RCC 7860 (cell line): ENCODE data around the gene SYNJ2.

ENCODE experiments used
- DNase-seq: peaks from one replicate; pipeline ENCODE4 v3.0.0-alpha.2; 2015; ENCODE audit warnings: low spot score
- FAIRE-seq: peaks from 2 replicates; lab custom pipeline; 2012; peaks lifted over from hg19 to GRCh38; lab: Jason Lieb, UNC

The SYNJ2 gene

DNA sequence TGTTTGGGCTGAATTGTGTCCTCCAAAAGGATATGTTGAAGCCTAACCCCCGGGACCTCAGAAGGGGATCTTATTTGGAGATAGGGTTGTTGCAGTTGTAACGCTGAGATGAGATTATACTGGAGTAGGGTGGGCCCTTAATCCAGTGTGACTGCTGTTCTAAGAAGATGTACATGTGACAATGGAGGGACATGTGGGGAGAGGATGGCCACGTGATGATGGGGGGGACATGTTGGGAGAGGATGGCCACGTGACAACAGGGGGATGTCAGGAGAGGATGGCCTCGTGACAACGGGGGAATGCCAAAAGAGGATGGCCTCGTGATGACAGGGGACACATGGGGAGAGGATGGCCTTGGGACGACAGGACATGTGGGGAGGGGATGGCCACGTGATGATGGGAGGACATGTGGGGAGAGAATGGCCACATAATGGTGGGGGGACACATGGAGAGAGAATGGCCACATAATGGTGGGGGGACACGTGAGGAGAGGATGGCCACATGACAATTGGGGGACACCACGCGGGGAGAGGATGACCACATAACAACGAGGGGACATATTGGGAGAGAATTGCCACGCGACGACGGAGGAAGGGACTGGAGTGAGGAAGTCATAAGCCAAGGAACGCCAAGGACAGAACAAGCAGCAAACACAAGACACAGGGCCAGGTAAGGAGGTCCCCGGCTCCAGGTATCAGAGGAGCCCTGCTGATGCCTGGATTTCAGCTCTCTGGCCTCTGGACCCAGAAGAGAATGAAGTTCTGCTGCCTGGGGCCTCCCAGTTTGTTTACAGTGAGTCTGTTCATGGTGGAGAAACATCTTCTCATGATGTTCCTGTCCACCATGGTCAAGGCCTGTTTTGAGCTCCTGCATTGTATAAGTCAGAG, 29.2 kb downstream of the SYNJ2 start:
- DNase-seq (no peak), FAIRE-seq (no peak)

DNA sequence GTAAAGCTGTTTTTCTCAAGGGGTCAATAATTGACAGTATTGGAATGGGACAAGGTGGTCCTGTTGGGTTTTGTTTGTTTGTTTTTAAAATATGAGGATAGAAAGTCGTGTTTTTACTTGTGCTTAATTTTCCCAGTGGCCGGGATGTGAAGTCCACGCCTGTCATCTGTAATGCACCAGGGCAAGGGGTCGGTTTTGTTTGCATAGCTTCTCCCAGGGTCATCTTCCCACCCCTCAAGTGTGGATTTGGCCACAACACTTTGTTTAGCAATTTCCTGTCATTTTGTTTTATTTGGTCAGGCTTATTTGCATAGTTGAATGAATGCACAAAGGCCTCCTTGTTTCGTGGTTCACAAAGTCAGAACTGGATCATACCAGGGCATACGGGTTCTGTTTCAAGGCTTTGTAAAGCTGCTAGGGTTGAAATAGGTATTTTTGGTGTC, 29.8 kb downstream of the SYNJ2 start:
- FAIRE-seq (no peak), DNase-seq (no peak)

DNA sequence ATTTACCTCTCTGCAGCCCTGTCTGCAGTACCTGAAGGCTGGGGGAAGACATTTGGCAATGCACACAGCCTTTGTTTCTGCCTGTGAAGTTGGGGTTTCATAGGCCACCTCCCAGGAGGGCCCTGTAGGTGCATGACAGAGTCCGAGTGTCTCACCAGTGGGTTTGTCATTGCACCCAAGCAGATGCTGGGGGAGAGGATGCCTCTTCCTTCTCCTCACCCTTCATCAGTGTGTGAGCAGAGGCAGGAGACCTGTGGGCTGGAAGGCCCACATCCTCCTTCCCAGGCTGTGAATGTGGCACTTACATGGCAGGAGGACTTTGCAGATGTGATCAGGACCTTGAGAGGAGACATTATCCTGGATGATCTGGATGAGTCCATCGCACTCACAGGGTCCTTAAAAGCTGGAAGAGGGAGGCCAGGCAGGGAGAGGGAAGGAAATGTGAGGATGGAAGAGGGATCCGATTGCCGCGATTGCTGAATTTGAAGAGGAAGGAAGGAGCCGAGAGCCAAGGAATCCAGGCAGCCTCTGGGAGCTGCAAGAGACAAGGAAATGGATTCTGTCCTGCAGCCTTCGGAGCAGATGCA, 30.4 kb downstream of the SYNJ2 start:
- FAIRE-seq (no peak), DNase-seq (no peak)

DNA sequence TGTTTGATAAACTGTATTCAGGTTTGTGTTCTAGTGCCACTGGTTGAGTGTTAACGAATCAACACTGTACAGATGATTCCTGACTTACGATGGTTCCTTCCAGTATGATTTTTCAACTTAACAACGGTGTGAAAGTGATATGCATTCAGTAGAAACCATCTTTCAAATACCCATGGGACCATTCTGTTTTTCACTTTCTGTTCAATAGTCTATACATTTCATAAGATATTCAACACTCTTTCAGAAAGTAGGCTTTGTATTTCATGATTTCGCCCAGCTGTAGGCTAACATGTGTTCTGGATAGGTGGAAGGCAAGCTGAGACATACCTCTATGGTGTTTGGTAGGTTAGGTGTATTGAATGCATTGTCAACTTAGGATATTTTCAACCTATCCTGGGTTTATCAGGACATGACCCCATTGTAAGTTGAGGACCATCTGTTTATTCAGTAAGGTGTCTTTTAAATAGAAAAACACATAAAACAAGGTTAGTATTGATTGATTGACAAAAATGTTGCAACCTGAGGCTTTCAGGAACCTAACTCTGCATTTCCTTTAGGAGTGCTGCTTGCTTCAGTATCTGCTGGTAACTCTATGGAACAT, 32.3 kb downstream of the SYNJ2 start:
- DNase-seq, result no peak
- FAIRE-seq, result no peak

DNA sequence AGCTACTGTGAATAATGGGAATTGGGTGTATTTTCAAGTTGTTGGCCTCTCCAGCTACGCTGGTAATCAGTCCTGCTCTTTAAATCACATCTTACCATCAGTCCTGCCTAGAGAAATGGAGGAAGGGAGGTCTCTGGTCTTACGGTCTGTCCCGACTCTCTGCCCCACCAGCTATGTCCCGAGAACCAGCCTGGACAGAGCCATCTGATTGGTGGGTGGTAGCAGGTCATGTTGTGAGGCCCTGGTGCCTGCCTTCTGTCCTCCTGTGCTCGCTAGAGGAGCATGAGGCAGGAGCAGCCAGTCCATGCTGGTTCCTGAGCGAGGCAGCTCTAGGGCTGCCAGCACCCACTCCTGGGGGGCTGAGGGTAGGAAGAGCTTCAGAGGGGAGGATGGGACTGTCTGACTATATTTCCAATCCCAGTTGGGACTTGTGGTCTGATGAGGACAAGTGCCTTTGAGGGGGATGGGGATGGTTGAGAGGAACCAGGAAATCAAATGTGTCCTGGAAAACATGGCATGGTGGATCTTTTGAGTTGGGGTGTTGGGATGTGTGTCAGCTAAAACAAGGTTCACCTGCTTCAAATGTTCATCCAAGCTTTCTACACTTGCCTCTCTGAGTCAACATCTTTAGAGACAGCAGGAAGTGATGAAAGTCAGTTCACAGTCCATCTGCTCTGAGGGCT, 33.0 kb downstream of the SYNJ2 start:
- DNase-seq (no peak), FAIRE-seq (no peak)

DNA sequence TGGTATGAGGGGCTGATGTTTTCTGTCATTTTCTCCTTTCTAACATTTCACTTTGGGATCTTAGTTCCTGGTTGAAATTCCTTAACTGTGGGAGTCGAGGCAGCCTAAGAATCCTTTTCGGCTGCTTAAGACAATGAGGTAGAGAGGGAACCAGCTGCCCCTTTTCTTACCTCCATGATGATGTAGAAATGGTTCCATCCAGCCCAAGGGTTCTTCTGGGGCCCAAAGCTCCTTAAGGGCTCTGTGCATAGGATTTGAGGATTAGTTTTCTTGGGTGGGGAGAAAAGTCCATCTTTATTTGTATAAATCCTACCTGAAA, 33.5 kb downstream of the SYNJ2 start:
- DNase-seq (no peak), FAIRE-seq (no peak)

DNA sequence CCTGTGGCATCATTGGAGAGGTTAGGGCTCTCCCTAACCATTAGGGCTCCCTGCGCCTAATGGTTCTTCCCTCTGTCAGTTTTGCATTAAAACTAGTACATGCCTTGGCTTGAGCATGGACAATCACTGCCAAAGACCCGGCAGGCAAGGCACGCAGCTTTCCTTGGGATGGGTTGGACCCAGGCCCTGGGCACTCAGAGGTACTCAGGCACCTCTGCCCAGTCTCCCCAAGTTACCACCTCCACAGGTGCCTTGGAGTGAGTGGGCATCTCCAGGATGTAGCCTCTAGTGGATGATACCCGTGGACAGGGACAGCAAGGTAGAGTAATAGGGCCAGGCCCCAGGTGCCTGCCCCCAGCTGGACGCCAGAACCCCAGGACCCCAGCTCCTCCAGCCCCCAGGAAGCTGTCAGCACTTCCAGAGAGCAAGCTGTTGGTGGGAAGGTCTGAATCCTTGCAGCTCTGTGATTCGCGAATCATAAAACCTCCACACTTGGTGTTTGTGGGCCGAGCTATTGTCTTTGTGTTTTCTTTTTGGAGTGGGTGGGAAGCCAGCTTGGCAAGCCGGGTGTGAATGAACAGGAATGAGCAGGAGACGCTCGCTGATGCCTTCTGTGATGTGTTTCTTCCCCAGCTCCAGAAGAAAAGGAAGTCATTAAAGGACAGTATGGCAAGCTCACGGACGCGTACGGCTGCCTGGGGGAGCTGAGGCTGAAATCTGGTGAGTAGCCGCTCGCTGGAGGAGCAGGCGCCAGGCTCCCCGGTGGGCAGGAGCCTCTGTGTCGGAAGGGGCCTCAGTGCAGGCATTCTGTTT, 35.1 kb downstream of the SYNJ2 start:
- FAIRE-seq (no peak), DNase-seq (no peak)

DNA sequence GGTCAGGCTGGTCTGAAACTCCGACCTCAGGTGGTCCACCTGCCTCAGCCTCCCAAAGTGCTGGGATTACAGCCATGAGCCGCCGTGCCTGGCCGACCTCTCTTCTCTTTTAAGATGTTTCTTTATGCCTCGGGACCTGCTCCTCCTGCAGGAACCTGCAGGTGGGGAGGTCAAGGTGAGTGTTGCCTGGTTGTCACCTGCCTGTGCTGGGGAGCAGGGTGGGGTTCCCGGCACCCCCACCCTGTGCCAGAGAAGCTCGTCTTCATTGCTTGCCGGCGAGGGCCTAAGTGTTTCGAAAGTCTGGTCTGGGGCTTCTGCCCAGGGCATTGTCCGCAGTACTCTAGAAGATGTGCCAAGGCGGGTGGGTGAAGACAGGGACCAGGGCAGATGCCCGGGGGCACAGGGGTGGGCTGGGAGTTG, 36.0 kb downstream of the SYNJ2 start:
- FAIRE-seq (no peak), DNase-seq (no peak)

DNA sequence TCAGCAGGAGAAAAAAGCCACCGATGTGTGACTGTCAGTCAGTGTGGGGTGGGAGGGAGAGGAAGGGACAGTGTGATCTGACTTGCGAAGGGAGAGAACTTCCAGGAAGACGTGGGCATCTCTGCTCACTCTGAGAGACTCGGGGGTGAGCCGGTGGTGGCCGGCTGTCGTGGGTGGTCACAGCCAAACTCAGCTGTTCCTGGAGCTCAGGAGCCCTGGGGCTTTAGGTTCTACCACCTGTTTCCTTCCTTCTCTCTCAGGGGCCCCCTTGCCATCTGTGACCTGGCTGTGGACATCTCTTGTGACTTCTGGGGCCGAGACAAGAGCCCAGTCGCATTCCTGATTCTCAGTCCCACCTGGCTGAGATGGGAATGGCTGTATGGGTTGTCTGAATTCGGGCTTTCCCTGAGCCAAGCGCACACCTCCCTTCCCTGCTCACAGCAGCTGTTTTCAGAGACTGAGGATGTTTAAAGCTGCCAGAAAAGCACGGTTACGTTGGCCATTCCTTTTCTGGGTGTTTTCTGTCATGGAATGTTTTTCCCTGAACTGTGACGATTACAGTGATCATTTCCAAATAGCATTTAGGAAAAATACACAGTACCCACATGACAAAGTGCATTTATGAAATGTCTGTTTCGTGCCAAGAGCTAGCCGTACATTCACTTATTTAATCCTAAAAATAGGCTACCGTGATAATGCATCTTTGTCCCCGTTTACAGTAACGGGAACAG, 36.5 kb downstream of the SYNJ2 start:
- DNase-seq, result no peak
- no peak for FAIRE-seq

DNA sequence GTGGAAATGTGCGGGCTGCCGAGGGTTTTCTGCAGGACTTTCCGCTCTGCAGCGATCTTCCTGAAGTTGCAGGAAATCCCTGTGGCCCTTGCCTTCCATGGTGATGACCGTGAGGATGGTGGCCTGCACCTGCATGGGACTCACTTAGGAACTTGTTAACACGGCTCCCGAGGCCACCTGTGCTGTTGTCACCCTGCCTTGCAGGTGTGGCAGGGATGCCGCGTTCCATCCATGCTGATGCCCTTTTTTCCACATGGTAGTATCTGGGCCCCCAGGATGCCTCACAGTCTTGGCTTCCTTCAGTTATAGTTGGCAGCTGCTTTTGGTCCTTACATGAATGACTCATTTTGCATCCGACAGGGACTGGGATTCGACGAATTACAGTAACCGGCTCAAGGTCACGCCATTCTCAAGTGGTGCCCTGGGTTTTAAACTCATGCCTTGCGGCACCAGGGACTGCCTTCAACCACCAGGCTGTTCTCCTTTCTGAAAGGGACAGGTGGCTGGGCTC, 37.2 kb downstream of the SYNJ2 start:
- no peak for FAIRE-seq
- DNase-seq, result no peak

DNA sequence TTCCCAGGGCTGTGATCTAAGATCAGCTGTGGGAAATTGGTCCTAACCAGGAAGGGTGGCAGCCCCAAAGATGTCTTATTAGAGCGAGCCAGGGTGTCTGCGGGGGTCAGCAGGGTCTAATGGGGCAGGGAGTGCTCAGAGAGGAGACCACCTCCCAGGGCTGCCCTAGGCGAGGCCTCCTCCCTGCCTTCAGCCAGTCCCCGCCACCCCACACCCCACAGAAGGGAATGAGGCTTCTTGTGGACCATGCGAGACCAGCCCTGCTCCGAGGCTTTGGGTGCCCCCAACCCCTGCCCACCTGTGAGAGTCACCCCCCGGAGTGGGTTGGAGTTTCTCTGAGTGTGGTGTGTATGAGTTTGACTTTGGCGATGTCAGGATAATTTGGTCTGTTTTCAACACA, 37.8 kb downstream of the SYNJ2 start:
- no peak for FAIRE-seq
- no peak for DNase-seq

DNA sequence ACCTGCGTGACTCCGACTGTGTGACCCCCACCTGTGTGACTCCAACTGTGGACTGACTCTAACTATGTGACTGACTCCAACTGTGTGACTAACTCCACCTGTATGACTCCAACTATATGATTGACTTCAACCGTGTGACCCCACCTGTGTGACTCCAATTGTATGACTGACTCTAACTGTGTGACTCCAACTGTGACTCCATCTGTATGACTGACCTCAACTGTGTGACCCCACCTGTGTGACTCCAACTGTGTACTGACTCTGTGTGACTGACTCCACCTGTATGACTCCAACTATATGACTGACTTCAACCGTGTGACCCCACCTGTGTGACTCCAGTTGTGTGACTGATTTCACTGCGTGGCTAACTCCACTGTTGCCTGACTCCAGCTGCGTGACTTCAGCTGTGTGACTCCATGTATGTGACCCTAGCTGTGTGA, 38.6 kb downstream of the SYNJ2 start:
- FAIRE-seq (no peak), DNase-seq (peak; percentile 4)

DNA sequence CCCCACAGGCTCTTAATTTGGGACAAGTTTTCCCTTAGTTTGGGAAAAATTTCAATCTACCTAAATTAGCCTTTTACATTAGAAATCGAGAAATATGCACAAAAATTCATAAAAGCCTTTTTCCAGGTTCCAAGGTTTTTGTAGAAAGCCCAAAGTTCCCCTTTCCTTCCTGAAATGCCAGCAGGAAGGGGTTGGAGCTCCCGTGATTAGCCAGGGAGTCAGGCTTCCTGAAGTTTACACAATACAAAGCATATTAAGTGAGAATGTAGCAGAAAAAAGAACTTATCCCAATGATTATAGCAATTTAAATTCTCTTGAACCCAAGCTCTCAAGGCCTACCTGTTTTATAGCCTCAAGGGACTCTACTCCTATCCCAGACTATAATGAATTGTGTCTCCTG, 39.1 kb downstream of the SYNJ2 start:
- FAIRE-seq (no peak), DNase-seq (no peak)

DNA sequence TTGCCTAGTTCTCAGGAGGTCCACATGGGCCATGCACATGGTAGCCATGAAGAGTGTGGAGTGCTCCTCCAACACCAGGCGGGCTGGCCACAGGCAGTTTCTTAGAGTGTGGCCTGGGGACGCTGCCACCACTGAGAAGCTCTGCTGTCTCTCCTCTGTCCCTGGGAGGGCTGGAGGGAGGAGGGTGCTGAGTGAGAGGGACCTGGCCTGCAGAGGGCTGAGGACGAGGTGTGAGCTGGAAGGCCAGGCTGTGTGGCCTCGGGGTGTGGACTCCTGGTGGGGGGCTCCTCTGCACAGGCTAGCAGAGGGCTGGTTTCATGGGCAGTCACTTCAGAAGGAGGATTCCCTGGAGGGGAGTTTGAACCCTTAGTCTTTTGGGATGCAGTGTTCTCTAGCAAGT, 39.7 kb downstream of the SYNJ2 start:
- FAIRE-seq (no peak), DNase-seq (no peak)

DNA sequence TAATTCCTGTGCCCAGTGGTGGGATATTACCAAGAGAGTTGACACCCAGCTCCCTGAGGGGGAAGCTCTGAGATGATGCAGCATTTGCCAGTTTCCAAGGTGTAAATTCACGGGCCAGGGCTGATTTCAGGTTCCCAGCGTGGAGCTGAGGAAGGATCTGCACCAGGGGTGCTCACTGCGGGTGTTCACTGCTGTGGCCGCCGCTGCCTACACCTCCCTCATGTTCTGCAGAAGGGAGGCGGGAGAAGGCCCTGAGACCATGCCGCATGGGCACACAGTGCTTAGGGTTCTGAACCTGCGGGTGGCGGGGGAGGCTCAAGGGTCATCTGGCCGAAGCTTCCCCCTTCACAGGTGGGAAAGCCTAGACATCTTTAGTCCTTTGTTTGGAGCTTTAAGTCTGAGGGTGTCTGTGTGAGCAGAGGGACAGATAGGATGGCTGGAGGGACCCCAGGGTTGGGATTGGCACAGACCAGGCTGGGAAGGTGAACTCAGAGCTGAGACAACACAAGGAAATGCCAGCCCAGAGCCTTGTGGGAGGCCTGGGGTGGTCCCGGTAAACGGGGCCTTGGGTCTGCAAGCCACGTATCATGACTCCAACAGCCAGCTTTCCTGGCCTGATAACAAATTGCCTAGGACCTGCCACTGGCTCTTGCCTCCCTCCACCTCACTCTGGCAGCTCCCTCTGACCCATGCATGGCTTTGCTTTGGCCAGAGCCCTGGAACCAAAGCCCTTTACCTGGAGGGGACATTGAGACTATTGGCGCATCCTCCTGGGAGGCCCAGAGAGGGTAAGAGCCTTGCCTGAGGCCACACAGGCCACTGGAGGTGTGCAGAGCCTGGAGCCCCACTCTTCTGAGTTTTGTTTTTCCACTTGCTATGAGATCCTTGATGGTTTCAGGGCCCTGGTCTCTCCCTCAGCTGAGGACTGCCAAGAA, 40.4 kb downstream of the SYNJ2 start:
- FAIRE-seq (no peak), DNase-seq (no peak)

DNA sequence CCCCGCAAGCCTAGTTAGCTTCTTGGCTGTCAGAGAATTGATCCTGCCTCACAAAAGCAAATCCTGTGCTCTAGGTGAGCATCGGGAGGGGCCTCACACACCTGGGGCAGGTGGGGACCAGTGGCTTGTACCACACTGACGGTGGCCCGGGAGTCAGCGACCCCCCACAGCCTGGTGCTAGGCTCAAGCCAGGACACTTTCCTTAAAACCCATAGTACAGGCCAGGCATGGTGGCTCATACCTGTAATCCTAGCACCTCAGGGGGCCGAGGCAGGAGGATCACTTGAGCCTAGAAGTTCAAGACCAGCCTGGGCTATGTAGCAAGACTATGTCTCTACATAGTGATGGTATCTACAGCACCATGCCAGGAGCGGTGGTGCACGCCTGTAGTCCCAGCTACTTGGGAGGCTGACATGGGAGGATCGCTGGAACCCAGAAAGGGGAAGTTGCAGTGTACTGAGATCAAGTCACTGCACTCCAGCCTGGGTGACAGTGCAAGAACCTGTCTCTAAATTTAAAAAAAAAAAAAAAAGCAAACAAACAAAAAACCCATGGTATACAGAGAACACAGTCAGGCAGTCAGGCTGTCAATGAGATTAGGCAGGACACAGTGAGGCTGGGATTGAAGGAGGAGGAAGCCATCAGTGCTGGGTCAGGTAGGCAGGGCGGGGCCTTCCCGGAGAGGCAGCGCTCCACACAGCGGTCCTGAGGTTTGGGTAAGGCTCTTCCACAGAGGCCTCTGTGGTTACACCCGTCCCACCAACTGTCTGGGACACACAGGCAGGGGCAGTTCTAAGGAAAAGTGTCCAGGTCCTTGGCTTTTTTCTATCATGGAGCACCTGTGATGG, 41.3 kb downstream of the SYNJ2 start:
- no peak for DNase-seq
- FAIRE-seq, result no peak

DNA sequence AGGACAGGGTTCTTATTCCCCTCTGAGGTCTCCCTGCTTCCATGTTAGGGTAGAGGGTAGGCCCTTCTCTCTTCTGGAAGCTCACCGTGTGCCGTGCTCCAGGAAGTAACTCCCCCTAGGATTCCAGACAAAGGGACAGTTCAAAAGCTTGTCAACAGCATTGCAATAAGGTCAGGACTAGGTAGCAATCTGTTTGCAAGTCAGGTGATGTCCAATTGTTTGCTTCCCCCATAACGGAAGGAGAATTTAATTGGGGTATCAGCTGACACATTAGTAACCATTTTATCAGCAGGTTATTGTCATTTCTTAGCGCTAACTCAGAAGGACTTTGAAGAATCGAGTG, 41.9 kb downstream of the SYNJ2 start:
- FAIRE-seq (no peak), DNase-seq (no peak)
